ENCODE results near the gene LKAAEAR1.

Gene LKAAEAR1

DNA sequence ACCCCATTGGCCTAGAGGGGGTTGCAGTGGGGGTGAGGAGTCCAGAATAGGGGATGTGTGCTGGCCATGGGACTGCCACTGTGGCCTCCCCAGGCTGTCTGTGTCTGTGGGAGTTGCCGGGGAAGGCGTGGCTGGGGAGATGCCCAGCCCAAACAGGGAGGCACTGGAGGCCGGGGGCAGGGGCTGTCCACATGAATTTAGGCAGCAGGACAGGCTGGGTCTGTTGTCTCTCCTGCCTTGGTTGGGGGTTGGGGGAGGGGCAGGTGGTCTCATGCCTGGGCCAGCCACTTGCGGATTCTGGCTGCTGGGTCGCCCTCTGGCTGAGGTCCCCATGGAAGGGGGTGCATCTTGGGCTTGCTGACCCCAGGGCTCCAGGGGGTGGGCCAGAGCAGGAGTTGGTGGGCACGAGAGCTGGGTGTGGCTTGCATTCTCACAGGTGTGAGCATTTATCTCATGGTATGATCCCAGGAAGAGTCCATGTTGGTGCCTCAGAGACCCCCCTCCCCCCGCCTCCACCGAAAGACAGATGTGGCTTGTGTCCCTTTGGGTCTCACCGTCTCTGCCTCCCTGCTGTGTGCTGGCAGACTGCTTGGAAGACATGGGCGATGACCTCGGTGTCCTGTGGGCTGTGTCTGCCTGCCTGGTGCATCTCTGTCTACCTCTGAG is 38.7 kb downstream of the LKAAEAR1 start:
- Histone ChIP-seq H3K4me3 (no peak overlapping the region), H3K27ac (peak overlapping the region in 3 of 21 experiments; percentile 9 to 77 (median 52))

DNA sequence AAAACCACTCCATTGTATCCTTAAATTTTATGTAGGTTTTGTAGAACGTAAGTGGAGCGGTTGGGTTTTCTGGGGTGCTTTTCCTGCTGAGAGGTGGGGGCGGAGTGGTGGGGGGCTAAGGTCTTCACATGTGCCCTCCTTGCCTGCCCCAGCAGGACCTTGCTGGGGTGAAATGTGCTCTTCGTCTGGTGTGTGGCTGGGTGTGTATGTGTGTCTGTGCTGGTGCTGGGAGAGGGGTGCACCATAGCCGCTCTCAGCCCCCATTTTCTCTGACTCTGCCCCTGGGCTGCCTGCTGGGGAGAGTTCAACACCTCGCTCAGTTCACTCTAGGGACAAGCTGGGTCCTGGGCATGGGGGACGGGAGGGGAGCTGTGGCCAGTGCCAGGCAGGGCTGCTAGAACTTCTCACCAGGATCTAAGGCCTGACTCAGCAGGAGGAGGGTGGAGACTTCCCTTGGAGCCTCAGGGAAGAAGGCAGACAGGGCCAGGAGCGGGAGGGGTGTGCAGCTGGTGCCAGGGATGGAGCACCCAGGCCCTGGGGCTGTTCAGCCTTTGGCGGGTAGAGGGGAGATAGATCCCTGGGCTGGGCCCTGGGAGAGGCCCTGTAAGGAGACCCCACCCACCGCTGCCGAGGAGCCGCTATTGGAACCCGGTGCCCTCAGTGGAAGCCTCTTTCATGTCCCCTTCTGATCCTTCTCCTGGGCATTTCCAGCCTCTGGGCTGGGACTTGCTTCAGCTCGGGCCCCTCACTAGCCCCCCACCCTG is 39.5 kb downstream of the LKAAEAR1 start:
- Histone ChIP-seq H3K4me3 (no peak overlapping the region), H3K27ac (peak overlapping the region in 6 of 21 experiments; percentile 37 to 77 (median 45))

DNA sequence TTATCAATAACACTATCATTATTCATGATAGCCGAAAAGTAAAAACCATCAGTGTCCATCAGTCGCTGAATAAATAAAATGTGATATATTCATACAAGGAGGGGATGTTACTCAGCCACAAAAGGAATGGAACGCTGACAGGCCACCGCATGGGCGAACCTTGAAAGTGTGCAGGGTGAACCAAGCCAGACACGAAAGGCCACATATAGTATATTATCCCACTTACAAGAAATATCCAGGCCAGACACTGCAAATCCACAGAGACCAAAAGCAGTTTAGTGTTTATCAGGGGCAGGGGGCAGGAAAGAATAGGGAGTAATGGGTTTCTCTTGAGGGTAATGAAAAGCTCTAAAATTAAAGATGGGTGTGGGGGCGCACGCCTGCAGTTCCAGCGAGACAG is 40.4 kb downstream of the LKAAEAR1 start:
- no peak overlapping the region for H3K4me3 ChIP-seq
- peak overlapping the region in 1 of 21 experiments; percentile 77 for H3K27ac ChIP-seq

DNA sequence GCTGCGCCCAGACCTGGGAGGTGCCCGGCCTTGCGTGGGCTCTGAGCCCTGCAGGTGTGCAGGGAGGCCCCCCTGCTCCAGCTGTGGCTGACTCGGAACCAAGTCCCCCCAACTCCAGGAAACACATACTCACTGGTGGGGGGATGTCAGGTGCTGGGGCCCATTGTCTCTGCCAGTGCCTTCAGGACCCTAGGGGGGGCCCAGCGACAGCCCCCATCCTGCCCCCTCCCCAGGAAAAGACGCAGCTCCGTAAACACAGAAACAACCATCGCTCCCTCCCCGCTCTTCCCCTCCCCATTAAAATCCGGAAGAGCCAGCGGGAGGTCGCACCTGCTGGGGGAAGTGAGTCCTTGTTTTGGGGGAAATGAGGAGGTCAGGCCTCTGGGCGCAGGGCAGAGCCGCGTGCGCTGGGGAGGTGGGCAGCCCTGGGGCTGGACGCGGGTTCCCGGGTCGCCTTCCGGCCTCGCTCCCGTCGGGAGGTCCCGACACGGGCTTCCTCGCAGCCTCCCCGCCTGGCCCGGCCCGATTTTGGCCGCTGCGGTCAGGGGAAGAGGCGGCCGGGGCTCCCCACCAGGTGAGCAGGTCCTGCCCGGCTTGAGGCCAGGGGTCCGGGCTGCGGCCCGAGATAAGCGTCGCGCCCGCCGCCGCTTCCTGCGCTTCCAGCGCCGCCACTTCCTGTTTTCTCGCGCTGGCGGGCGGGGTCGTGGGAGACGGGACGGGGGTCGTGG is 42.0 kb downstream of the LKAAEAR1 start:
- Histone ChIP-seq H3K4me3 (peak overlapping the region; percentile 32 to 44 (median 35)), H3K27ac (peak overlapping the region in 20 of 21 experiments; percentile 40 to 91 (median 79))

DNA sequence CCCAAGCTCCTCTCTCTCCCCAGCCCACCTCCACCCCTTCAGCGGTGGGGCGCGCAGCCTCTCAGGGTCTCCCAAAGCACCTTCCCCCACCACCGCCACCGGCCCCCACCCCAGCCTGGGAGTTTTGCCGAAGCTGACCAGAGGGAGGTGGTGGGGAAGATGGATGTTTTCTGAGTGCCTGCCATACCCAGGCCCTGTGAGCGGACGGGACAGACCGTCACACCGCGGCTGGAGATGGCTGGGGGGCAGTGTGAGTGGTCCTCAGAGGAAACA is 42.5 kb downstream of the LKAAEAR1 start:
- Histone ChIP-seq H3K4me3 (peak overlapping the region in 5 of 7 experiments; percentile 33 to 44 (median 41)), H3K27ac (peak overlapping the region in 17 of 21 experiments; percentile 38 to 91 (median 84))

DNA sequence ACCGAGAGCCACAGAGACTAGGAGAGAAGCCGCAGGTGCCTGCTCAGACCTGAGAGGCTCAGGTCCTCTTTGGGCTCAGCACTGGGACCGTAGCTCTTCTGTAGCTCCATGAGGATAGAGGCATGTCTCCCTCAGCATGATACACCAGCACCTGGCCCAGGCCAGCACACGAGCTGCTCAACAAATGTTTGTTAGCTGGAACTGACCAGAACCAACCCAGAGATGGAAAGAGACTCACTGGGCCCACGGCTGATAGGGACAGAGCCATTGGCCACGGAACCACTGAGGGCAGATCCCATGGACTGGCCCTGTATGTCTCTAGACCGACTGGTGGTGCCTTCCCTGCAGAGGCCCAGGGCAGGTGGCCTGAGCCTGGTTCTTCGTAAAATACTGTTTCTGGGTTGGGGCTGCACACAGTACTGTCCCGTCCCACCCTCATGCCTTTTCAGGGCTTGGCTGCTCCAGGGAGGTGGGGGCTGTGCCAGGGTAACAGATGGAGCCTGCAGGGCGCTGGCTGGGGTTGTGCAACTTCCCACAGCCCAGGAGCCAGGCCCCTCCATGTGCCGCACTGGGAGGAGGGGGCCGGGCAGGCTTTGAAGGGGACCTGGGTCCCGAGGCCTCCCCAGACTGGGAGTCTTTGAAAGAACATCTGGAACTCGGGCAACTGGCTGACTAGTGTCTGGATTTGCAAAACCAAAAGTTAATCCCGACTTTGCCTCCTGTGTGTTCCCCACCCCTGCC is 43.0 kb downstream of the LKAAEAR1 start:
- peak overlapping the region in 3 of 7 experiments; percentile 33 to 44 (median 35) for H3K4me3 ChIP-seq
- peak overlapping the region in 14 of 21 experiments; percentile 38 to 91 (median 84) for H3K27ac ChIP-seq

DNA sequence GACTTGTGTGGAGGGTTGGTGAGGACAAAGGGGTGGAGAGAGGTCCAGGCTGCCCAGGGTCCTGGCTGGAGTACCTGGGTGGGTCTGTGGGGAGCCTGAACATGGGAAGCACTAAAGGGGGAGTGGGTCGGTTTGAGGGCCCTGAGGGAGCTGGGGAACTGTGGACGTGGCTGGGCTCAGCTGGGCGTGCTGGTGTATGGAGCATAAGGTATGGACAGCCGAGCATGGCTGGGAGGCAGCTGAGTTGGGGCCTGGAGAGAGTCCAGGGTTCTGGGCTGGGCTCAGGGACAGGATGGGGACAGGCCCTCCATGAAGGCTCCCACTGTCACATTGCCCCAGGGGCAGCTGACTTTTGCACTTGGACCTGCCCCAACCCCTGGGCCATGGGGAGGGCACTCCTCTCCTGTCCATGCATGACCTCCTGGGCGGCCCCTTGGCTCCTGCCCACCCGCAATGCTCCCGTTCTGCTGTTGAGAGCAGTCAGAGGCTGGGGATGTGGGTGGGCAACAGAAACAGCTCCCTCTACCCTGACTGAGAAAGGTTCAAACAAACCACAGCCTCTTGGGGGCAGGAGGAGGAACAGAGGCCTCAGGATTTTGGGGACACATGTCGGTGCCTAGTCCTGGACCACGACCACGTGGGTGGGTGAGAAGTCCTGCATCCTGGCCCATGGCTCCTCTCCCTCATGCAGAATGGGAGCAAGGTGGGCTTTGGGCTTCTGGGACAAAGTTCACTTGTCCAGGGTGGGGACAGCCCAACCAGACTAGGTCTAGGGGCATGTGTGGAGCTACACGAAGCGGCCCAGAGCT is 43.8 kb downstream of the LKAAEAR1 start:
- peak overlapping the region in 12 of 21 experiments; percentile 3 to 91 (median 74) for H3K27ac ChIP-seq

DNA sequence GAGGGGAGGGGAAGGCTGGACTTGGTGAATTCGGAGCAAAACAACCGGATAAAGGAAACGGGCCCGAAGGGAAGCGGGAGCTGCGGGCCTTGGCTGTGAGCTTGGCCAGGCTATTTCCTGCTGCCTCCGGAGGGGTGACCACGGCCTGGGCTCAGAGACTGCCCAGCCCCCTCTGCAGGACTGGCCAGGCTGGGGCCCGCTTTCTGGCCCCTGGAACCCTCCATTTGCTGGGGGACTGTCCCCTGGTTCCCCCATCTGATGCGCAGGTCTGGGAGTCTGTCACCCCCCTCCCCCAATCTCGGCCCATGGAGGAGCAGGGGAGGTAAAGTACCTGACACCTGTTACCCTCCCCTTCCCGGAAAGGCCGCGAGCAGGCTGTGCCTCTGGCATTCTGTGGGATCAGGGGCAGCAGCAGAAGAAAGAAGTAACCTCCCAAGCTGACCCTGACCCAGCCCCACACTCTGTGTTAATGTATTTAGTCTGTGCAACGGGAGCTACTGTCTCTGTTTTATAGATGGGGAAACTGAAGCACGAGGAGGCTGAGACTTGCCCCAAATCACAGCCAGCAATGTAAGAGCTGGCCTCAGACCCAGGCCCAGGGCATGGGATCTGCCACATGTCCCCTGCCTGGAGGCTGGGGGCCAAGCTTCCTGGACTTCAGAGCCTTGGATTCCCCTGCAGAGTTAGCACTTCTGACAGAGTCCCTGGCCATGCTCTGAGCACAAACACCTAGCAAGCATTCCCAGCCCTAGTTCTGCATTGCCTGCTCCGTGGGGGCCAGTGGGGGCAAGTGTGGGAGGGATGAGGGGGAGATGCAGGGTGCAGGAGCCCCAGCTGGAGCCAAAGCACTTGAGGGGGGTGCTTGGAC is 44.7 kb downstream of the LKAAEAR1 start:
- Histone ChIP-seq H3K27ac (peak overlapping the region in 15 of 21 experiments; percentile 4 to 91 (median 73)), H3K4me3 (peak overlapping the region; percentile 37 to 57 (median 48))

More for the DNA sequence above, 43.8 kb downstream of the LKAAEAR1 start:
- H3K4me3 ChIP-seq = no peak overlapping the region

DNA sequence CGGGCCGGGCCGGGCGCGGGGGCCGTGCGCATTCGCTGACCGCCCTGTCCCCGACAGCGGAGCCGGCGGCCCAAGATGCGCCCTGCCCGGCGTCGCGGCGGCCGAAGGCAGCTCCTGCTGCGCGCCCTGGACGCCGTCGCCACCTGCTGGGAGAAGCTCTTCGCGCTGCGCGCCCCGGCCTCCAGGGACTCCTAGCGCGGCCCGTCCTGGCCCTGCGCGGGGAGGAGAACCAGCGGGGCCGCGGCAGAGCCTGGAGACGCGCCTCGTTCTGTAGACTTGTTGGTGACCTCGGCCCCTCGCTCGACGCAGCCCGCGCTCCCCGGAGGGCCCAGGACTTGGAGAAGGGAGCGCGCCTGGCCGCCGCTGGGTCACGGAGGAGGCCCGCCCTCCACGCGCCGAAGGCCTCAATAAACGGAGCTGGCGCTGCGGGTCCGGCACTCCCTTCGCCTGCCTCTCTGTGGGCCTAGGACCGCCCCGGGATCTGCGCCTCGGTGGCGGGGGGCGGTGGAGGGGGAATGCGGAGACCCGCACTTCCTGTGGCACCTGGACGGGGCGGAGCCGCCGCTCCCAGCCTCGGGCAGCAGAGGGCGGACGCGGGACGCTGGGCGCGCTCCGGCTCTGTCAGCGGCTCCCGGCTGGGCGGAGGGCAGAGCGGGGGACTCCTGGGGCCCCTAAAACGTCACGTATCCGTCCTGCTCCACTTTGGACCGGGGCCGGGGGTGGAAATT is 45.5 kb downstream of the LKAAEAR1 start:
- peak overlapping the region; percentile 37 to 57 (median 48) for H3K4me3 ChIP-seq
- peak overlapping the region in 18 of 21 experiments; percentile 11 to 91 (median 73) for H3K27ac ChIP-seq

DNA sequence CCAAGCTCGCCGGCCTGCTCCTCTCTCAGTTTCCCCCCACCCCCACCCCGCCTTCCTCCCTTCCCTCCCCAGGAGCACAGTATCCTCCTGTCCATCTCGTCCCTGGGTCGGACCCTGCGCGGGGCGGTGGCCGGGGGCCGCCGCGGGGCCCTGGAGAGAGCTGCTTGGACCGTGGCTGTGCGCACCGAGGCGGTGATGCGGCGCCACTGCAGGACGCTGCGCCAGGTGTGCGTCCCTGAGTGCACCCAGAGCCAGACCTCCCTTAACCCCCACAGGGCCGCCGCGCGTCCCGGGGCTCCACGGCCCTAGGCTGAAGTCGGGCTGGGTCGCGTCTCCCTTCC is 46.0 kb downstream of the LKAAEAR1 start:
- peak overlapping the region; percentile 37 to 57 (median 48) for H3K4me3 ChIP-seq
- peak overlapping the region in 13 of 21 experiments; percentile 35 to 91 (median 76) for H3K27ac ChIP-seq

DNA sequence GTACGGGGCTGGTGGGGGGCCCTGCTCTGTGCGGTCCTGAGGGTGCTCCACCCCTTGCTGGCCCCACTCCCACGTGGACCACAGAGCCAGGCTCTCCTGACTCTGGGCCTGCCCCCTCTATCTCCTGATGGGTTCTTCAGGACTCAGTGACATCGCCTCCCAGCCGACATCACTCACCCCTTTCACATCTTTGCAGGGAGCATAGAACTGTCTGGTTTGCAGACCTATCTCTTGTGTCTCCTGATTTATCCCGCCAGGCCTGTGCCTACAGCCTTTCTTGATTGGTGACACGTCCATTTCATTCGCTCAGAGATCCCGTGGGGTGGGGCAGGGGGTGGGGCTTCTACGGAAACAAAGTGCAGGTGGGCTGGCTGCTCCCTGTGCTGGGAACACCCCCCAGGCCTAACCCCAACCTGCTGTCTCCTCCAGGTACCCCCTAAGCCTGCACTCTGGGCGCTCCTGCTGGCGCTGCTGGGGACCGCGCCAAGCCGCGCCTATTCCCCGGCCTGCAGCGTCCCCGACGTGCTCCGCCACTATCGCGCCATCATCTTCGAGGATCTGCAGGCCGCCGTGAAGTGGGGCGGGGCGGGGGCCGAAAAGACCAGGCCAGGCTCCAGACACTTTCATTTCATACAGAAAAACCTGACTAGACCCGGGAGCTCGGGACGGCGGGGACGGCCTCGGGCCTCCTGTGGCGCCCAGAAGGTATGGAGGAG is 46.5 kb downstream of the LKAAEAR1 start:
- peak overlapping the region; percentile 37 to 57 (median 48) for H3K4me3 ChIP-seq

DNA sequence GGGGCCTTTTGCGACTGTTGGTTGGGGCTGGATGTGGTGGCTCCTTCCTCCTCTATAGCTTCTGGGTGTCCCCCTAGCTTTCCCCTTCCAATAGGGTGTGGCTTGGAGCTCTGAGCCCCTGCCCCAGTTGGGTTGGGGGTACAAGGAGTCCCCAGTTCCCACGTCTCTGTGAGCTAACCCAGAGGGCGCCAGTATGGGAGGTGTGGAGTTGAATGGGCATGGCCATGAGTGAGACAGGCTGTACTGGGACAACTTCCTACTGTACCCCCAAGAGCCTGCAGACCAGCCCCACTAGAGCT is 47.0 kb downstream of the LKAAEAR1 start:
- Histone ChIP-seq H3K27ac (peak overlapping the region in 2 of 21 experiments; percentile 64 to 85), H3K4me3 (no peak overlapping the region)

More for the DNA sequence above, 46.5 kb downstream of the LKAAEAR1 start:
- H3K27ac ChIP-seq = peak overlapping the region in 12 of 21 experiments; percentile 35 to 91 (median 77)

DNA sequence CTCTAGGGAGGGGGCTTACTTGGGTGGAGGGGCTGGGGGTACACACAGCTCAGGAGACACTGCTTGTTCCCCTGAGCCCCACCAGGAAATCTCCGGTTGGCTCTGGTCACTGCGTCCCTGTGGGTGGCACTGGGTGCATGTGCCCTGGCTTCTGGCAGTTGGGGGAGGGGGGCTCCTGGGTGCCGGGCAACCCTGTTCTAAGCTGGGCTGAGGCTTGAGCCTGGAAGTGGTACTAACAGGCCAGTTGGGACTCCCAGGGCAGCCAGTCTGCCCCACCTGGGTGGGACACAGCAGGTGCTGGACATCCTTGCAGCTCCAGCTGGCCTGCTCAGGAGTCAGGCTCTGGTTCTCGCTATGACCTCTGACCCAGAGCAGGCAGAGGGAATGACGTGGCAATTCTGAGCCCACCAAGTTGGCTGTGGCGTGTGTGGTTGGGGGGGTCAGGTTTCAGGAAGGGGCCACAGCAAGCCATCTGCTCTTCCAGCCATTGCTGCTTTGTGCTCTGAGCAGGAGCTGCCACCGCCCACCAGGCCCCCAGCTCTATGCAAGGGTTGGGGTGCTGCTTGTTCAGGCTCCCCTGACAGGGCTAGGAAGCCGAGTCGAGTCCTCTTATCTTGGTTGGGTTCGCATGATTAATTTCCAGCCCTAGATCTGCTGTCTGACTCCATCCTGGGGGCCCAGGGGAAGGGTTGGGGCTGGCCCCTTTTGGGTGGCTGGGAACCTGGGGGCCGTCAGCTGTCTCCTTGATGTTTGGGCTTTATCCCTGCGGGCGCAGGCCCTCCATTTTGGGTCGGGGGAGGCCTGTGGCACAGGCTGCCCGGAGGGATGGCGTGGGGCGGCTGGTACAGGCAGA is 47.6 kb downstream of the LKAAEAR1 start:
- peak overlapping the region in 6 of 21 experiments; percentile 10 to 85 (median 54) for H3K27ac ChIP-seq
- H3K4me3 ChIP-seq = no peak overlapping the region

DNA sequence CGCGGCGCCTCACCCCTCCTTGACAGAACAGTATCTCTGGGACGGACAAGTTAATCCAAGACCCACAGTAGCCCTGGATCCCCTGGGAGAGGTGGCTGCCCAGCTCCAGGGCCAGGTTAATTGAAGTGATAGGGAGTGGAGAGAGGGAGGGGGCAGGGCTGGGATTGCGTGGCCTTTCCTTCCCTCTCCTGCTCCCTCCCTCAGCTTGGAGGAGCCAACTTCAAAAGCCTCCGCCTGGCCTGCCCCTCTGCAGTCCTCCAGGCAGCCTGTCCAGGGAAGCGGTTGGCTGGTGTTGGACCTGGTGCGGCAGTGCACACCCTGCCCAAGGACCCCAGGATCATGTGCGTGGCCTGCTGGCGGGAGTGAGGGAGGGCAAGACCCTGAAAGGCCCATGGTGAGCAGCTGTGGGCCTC is 48.3 kb downstream of the LKAAEAR1 start, which contains the start of gene C20orf204:
Gene C20orf204 (plus strand): TSS at position 250 of the 413 bp plus-strand sequence. CDS start 142 bp downstream, at position 392.
- Histone ChIP-seq H3K4me3 (no peak within 1 kb of the TSS), H3K27ac (peak within 1 kb of the TSS in 7 of 21 experiments; percentile 10 to 85 (median 53))

DNA sequence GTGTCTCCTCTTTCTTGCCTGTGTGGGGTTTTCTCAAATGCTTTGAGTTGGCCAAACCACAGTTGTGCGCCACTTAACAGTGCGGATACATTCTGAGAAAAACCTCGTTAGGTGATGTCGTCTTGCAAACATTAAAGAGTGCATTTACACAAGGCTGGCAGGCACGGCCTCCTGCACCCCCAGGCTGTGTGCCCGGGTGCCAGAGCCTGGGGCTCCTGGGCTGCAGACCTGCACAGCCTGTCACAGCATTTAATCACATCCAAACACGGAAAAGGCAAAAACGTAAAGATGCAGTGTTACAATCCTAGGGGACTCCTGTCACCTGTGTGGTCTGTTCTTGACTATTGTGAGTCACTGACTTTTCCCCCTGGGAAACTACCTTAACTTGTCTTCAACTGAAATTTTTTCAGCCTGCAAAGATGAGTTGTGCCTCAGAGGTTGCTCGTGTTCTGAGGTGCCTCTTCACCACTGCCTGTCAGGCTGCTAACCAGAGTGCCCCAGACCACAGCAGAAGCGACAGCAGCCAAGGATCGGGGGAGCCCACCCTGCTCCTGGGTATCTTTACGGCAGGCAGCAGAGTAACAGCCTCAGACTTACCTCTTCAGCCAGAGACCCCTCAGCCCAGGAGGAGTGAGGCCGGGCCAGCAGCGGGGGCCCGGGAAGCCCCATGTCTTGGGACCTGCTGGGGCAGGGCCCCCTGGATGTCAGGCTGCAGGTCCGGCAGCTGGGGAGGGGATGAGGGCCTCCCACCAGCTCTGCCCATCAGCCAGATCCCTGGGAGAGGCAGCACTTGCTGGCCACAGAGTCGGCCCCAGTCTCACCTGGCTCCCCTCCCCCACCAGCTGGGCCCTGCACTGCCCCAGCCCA is 48.9 kb downstream of the LKAAEAR1 start:
- no peak overlapping the region for H3K4me3 ChIP-seq
- peak overlapping the region in 7 of 21 experiments; percentile 26 to 85 (median 53) for H3K27ac ChIP-seq

All from skin epidermis (tissue), 12 donors.